ENCODE measurements around the gene DLGAP1. TPM values are rescaled to one million over a fixed set of nuclear protein-coding genes. Genes with fewer than 3 reads are reported as not detected.

The DLGAP1 gene
- polyA plus RNA-seq, 1 experiment = 0.09 TPM

DNA sequence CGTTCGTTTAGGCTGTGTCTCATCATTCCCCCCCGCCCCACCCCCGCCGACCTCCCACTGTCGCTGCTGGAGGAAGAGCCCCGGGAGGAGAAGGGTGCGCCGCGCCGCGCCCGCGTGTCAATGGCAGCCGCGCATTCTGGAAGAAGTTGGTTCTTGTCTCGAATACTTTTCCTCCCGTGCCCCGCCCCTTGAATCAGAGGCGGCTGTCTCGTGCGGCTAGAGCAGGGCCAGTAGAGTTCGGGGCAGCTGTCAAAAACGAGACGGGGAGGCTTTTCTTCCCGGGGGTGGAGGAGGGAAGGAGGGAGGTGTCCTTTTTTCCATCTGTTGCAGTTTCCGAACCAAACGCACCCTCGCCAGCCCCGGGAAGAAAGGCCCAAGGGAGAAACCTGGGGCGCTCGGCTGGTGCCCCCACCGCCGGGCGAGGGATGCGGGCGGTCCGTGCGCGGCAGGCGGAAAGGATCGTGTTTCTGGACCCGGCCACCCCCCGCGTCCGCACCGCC is 1005.5 kb downstream of the DLGAP1 start:
- Histone ChIP-seq H3K27ac (ENCODE audit: low read depth, low read length) (peak overlapping the region; percentile 99), H3K27me3 (ENCODE audit: control insufficient read depth, insufficient read depth, low read length) (no peaks in the 10 kb centered on the region), H3K4me3 (ENCODE audit: low read depth, low read length) (peak overlapping the region; percentile 89), H3K9me3 (ENCODE audit: control insufficient read depth, insufficient read depth, low read length) (peaks cover 7% of the 10 kb centered on the region; the same call in 1 of the 2 replicates)
- CTCF ChIA-PET = no interaction called here
- DNase-seq (ENCODE audit: low read depth, low spot score) = no peak
- TF ChIP-seq, protein P1, sequence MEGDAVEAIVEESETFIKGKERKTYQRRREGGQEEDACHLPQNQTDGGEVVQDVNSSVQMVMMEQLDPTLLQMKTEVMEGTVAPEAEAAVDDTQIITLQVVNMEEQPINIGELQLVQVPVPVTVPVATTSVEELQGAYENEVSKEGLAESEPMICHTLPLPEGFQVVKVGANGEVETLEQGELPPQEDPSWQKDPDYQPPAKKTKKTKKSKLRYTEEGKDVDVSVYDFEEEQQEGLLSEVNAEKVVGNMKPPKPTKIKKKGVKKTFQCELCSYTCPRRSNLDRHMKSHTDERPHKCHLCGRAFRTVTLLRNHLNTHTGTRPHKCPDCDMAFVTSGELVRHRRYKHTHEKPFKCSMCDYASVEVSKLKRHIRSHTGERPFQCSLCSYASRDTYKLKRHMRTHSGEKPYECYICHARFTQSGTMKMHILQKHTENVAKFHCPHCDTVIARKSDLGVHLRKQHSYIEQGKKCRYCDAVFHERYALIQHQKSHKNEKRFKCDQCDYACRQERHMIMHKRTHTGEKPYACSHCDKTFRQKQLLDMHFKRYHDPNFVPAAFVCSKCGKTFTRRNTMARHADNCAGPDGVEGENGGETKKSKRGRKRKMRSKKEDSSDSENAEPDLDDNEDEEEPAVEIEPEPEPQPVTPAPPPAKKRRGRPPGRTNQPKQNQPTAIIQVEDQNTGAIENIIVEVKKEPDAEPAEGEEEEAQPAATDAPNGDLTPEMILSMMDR (IDR thresholded peaks at IDR 0.05; ENCODE audit: low read depth, low read length) = no peak
- POLR2A ChIA-PET = interaction anchor here (1.0 to 2.7 kb wide), 3 partner anchors 145 to 188 kb away, joined by 4 to 12 read pairs (median 9); partner anchors contain the start of gene MYL12B

DNA sequence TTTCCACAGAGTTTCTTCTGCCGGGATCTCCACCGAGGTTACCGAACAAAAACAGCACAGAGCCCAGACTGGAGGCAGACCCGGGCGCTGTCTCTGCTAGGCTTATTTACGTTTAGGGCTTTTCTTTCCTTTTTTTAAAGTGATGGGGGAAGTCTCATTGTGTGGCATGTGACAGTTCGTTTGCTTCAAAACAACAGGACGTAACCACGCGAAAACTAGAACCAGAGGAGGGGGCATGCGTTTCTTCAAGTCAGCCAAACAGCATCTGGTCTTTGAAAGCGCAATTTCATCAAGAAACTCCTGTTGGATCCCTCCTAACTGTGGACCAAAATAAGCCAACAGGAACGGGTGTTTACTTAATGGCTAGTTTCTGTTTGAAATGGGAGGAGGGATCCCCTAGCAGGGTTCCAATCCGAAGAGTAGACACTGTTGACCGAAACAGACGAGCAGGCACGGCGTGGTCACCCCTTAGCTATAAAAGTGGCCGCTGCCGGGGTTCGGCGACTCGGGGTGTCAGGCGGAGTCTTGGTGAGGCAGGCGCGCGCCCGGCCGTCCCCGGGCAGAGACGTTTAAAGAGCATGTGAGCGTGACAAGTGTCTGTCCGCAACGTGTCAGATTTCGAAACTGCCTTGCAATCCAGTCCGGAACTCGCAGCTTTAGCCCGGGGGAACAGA is 1006.1 kb downstream of the DLGAP1 start:
- CTCF ChIA-PET = interaction anchor here (2.7 kb wide), 1 partner anchor 167 kb away, joined by 12 read pairs; no protein-coding TSS in a partner anchor
- TF ChIP-seq, protein P1 (IDR thresholded peaks at IDR 0.05; ENCODE audit: low read depth, low read length) = no peak
- H3K27ac ChIP-seq (ENCODE audit: low read depth, low read length) = peak overlapping the region; percentile 99
- peaks cover 7% of the 10 kb centered on the region; the same call in 1 of the 2 replicates for H3K9me3 ChIP-seq (ENCODE audit: control insufficient read depth, insufficient read depth, low read length)
- no peak for DNase-seq (ENCODE audit: low read depth, low spot score)
- POLR2A ChIA-PET = interaction anchor here (0.6 to 2.7 kb wide), 6 partner anchors 145 to 461 kb away, joined by 3 to 12 read pairs (median 4); partner anchors contain the start of gene MYL12B
- no peaks in the 10 kb centered on the region for H3K27me3 ChIP-seq (ENCODE audit: control insufficient read depth, insufficient read depth, low read length)
- H3K4me3 ChIP-seq (ENCODE audit: low read depth, low read length) = peak overlapping the region; percentile 89

DNA sequence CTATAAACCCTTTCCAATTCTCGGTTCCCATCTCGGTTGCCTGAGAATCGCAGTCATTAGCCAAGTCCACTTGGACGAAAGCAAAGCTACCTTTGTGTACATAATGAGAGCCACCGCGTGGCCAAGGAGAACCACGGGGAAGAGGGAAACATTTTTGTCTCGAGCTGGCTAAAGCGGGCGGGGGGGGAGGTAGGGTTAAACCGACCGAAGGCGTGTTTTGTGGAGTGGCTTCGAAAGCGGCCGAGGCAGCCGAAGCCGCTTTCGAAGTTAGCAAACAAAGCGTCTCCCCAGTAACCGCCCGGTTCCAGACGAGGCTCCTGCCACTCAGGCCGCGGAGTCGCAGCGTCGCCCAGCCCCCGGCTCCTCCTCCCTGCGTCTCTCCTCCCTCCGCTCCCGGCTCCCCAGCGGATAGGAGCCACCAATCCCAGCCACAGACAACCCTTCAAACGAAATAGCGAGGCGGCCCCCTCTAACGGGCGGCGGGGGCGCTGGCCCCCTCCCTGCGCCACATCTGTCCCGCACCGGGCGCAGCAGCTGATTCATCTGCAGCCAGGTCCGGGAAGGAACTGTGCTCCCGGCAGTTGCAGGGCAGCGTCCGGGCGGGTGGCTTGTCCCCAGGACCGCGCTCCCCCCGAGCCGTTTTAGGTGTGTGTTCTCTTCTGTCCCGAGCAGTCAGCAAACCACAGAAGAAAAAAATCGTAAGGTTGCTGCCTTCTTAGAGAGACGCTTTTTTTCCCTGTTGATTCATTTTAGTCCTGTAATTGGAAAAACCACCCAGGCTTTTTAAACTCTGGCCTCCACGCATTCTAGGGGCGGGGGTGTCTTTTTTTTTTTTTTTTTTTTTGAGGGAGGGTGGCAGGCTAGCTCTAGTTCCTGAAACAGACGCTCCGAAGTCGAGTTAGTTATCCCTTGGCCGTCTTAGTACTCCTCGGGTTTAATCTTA is 1006.9 kb downstream of the DLGAP1 start:
- peak overlapping the region; percentile 99 for H3K27ac ChIP-seq (ENCODE audit: low read depth, low read length)
- ChIA-PET CTCF (interaction anchor here (0.6 to 2.7 kb wide), 6 partner anchors 12 to 324 kb away, joined by 3 to 12 read pairs (median 6); no protein-coding TSS in a partner anchor), POLR2A (interaction anchor here (0.6 to 2.7 kb wide), 15 partner anchors 131 to 460 kb away, joined by 3 to 12 read pairs (median 4); no protein-coding TSS in a partner anchor)
- H3K4me3 ChIP-seq (ENCODE audit: low read depth, low read length) = peak overlapping the region; percentile 89
- no peaks in the 10 kb centered on the region for H3K27me3 ChIP-seq (ENCODE audit: control insufficient read depth, insufficient read depth, low read length)
- TF ChIP-seq, protein P1 (IDR thresholded peaks at IDR 0.05; ENCODE audit: low read depth, low read length) = peak; percentile 18; the same call in 1 of the 2 replicates
- peaks cover 7% of the 10 kb centered on the region; the same call in 1 of the 2 replicates for H3K9me3 ChIP-seq (ENCODE audit: control insufficient read depth, insufficient read depth, low read length)
- peak; percentile 88 for DNase-seq (ENCODE audit: low read depth, low spot score)

DNA sequence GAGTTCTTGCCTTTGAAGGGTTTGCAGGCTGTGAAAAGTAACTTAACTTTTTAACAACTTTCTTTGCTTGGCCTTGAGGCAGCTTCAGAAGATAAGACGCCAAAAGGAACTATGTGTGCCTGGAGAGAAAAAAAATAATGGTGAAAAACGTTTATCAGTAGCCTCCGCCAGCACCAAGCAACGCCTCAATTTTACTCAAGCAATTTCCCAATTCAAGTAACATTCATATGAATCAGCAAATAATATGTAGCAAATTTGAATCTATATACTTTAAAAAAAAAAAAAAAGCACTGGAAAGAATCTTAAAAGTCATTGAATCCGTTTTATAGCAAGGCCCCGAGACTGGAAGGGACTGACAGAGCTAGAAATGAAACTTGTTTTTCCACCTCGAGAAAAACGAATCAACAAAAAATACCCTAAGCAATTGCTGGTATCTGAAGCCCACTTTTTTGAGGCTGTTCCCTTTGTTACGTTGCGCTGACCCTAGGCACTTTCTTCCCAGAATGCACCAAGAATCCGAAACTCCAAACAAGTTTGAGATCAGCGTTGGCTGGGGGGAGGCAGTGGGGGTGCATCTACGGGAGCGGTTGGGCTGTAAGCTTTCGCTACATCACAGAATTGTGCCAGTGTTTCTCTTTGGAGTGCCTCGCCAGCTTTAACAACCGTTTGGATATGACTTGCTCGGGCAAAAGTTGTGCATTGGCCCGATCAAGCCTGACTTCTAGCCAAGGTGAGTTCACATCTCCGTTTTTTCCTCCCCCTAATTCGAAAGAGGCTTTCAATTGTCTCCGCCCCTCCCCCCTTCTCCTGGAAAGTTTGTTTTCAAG is 1007.8 kb downstream of the DLGAP1 start:
- Histone ChIP-seq H3K4me3 (ENCODE audit: low read depth, low read length) (peak overlapping the region; percentile 89), H3K27me3 (ENCODE audit: control insufficient read depth, insufficient read depth, low read length) (no peaks in the 10 kb centered on the region), H3K9me3 (ENCODE audit: control insufficient read depth, insufficient read depth, low read length) (peaks cover 7% of the 10 kb centered on the region; the same call in 1 of the 2 replicates), H3K27ac (ENCODE audit: low read depth, low read length) (peak overlapping the region; percentile 99)
- no peak for DNase-seq (ENCODE audit: low read depth, low spot score)
- ChIA-PET POLR2A (interaction anchor here (0.6 to 2.7 kb wide), 13 partner anchors 130 to 377 kb away, joined by 3 to 12 read pairs (median 4); no protein-coding TSS in a partner anchor), CTCF (interaction anchor here (0.6 to 2.8 kb wide), 8 partner anchors 13 to 325 kb away, joined by 3 to 16 read pairs (median 6); no protein-coding TSS in a partner anchor)
- TF ChIP-seq, protein P1 (IDR thresholded peaks at IDR 0.05; ENCODE audit: low read depth, low read length) = no peak

Small RNA genes lying within 50 kb of the gene (small RNA-seq; reads per million reads assigned to genes)
- gene AP005208.1 (ENCODE audit: insufficient read length, low read depth) (not detected), gene AP005403.1 (ENCODE audit: insufficient read length, low read depth) (not detected), gene MIR6718 (ENCODE audit: insufficient read length, low read depth) (not detected), gene RN7SL39P (ENCODE audit: insufficient read length, low read depth) (not detected), gene RNU6-831P (ENCODE audit: insufficient read length, low read depth) (not detected)

Measured in AG04450 (cell line).